BLaER1 treated with 17β-estradiol and CSF1 and Interleukin-3, amounts not matched to agents 10 nM and 100 nM (cell line): ENCODE data around the gene TTC4.
"Not testable (repeated sequence)": the region's sequence is repeated elsewhere in the genome, so short reads cannot be mapped to it uniquely, and the experiment has no call there.

Experiments
- H3K27ac ChIP-seq, 11 experiments: shearing (Covaris generic); formaldehyde crosslinking; 2 replicates each; pipeline ENCODE4 v1.8.1; 2022
- H3K27me3 ChIP-seq, 11 experiments: shearing (Covaris generic); formaldehyde crosslinking; 2 replicates each; pipeline ENCODE4 v1.8.1; 2022
- H3K36me3 ChIP-seq, 11 experiments: shearing (Covaris generic); formaldehyde crosslinking; 2 replicates each; pipeline ENCODE4 v1.8.1; 2022
- H3K4me1 ChIP-seq, 10 experiments: shearing (Covaris generic); formaldehyde crosslinking; 2 replicates each; pipeline ENCODE4 v1.8.1; 2022
- H3K4me2 ChIP-seq, 11 experiments: shearing (Covaris generic); formaldehyde crosslinking; 2 replicates each; pipeline ENCODE4 v1.8.1; 2022
- H3K4me3 ChIP-seq, 10 experiments: shearing (Covaris generic); formaldehyde crosslinking; 2 replicates each; pipeline ENCODE4 v1.8.1; 2022
- H3K9ac ChIP-seq, 11 experiments: shearing (Covaris generic); formaldehyde crosslinking; 2 replicates each; pipeline ENCODE4 v1.8.1; 2022
- H3K9me3 ChIP-seq, 11 experiments: shearing (Covaris generic); formaldehyde crosslinking; replicated peaks in 1 of 11; 2 replicates each; pipeline ENCODE4 v1.8.1; 2022
- H4K20me1 ChIP-seq, 11 experiments: shearing (Covaris generic); formaldehyde crosslinking; 2 replicates each; pipeline ENCODE4 v1.8.1; 2022
- Cebpa-rat ChIP-seq, 11 experiments: shearing (Covaris generic); IDR thresholded peaks; 2 replicates each; pipeline ENCODE4 v1.8.1; 2022

The TTC4 gene

GRCh38 chr1:54767526-54767925 is 51.9 kb downstream of the TTC4 start:
- Histone ChIP-seq H3K9me3 (no peaks in the 10 kb centered on the region), H4K20me1 (no peaks in the 10 kb centered on the region), H3K4me1 (peaks cover 17 to 25% (median 23%) of the 10 kb centered on the region in 10 experiments), H3K9ac (no peak overlapping the region), H3K36me3 (no peaks in the 10 kb centered on the region), H3K27me3 (no peaks in the 10 kb centered on the region), H3K4me2 (no peak overlapping the region), H3K27ac (no peak overlapping the region), H3K4me3 (no peak overlapping the region)
- no peak for TF ChIP-seq Cebpa-rat (IDR thresholded peaks at IDR 0.05)

- peaks cover 13 to 21% (median 18%) of the 10 kb centered on the region in 10 experiments for H3K4me1 ChIP-seq
- H3K9ac ChIP-seq, result no peak overlapping the region
- H3K27me3 ChIP-seq, result no peaks in the 10 kb centered on the region
- no peak overlapping the region for H3K4me2 ChIP-seq
- H3K4me3 ChIP-seq, result no peak overlapping the region
- H3K36me3 ChIP-seq, result no peaks in the 10 kb centered on the region
- no peaks in the 10 kb centered on the region for H4K20me1 ChIP-seq
- H3K9me3 ChIP-seq, result no peaks in the 10 kb centered on the region
- TF ChIP-seq Cebpa-rat (IDR thresholded peaks at IDR 0.05), result no peak
- no peak overlapping the region for H3K27ac ChIP-seq
Observed at GRCh38 chr1:54768093-54768492, 52.4 kb downstream of the TTC4 start.

DNA sequence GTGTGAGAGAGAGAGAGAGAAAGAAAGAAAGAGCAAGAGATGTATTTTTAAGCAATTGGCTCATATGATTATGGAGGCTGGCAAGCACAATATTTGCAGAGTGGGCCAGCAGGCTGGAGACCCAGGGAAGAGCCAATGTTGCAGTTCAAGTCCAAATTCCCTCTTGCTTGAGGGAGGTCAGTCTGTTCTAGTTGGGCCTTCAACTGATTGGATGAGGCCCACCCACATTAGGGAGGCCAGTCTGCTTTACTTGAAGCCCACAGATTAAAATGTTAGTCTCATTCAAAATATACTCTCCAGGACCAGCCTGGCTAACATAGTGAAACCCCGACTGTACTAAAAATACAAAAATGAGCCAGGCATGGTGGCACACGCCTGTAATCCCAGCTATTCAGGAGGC is 57.3 kb downstream of the TTC4 start:
- Histone ChIP-seq H3K4me1 (no peaks in the 10 kb centered on the region), H3K4me3 (no peak overlapping the region)
- TF ChIP-seq Cebpa-rat (IDR thresholded peaks at IDR 0.05), result no peak

GRCh38 chr1:54774820-54775498 is 59.3 kb downstream of the TTC4 start:
- Histone ChIP-seq H3K27me3 (no peaks in the 10 kb centered on the region), H3K4me3 (no peak overlapping the region), H3K9me3 (no peaks in the 10 kb centered on the region), H3K36me3 (no peaks in the 10 kb centered on the region), H4K20me1 (no peaks in the 10 kb centered on the region), H3K4me2 (no peak overlapping the region), H3K9ac (no peak overlapping the region), H3K27ac (no peak overlapping the region), H3K4me1 (0 out of 20 replicates have a peak, but pooled peaks cover 0 to 5% (median 0%) of the 10 kb centered on the region in 10 experiments)
- no peak for TF ChIP-seq Cebpa-rat (IDR thresholded peaks at IDR 0.05)

More for the DNA sequence above, 57.3 kb downstream of the TTC4 start:
- no peaks in the 10 kb centered on the region for H3K9me3 ChIP-seq
- H4K20me1 ChIP-seq, result no peaks in the 10 kb centered on the region
- H3K4me2 ChIP-seq, result no peak overlapping the region
- H3K27ac ChIP-seq, result no peak overlapping the region
- H3K36me3 ChIP-seq, result no peaks in the 10 kb centered on the region
- H3K9ac ChIP-seq, result no peak overlapping the region
- no peaks in the 10 kb centered on the region for H3K27me3 ChIP-seq

GRCh38 chr1:54775828-54776721 is 60.4 kb downstream of the TTC4 start:
- not testable (repeated sequence) for H3K4me1 ChIP-seq, H3K4me2 ChIP-seq, H4K20me1 ChIP-seq, H3K36me3 ChIP-seq, H3K27ac ChIP-seq, H3K27me3 ChIP-seq, H3K9ac ChIP-seq, H3K9me3 ChIP-seq, H3K4me3 ChIP-seq

DNA sequence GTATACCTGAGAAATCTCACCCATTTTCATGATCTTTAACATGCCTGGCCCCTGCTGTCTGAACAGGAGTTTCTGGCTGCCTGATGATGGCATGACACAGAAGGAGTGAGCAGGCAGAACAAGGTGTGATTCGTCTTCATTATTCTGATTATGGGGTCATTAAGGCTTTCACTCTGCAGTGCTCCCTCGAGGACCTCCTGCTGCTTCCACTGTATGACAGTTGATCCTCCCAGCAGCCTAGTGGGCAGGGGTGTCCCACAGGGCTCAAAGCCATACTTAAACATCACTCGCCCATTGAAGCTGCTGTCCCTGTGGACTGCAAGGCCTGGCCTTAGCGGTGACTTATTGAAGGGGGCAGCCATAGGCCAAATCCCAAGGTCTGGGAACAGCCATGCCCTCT is 61.4 kb downstream of the TTC4 start:
- Histone ChIP-seq H3K9me3 (no peaks in the 10 kb centered on the region), H4K20me1 (no peaks in the 10 kb centered on the region), H3K36me3 (no peaks in the 10 kb centered on the region), H3K4me3 (no peak overlapping the region), H3K27me3 (no peaks in the 10 kb centered on the region), H3K9ac (no peak overlapping the region), H3K4me2 (no peak overlapping the region), H3K4me1 (0 out of 20 replicates have a peak, but pooled peaks cover 0 to 5% (median 0%) of the 10 kb centered on the region in 10 experiments), H3K27ac (no peak overlapping the region)
- TF ChIP-seq Cebpa-rat (IDR thresholded peaks at IDR 0.05), result no peak

DNA sequence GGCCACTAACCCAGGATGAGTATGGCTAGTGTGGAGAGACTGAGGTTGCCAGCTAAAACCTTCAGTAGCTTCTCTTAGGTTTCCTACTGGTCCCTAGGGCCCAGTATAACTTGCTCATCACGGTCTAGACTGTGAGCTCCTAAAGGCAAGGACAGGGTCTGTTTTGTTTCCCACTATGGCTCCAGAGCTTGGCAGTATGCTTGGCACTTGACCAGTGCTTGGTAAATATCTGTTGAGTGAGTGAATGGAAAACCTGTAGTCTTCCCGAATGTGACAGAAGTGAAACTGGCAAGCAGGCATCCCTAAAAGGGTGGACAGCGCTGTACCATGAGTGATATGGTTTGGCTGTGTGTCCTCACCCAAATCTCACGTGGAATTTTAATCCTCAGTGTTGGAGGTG is 61.8 kb downstream of the TTC4 start:
- TF ChIP-seq Cebpa-rat (IDR thresholded peaks at IDR 0.05), result no peak
- no peaks in the 10 kb centered on the region for H3K27me3 ChIP-seq
- H3K27ac ChIP-seq, result no peak overlapping the region
- H3K4me1 ChIP-seq, result 0 out of 20 replicates have a peak, but pooled peaks cover 0 to 5% (median 0%) of the 10 kb centered on the region in 10 experiments
- H3K4me3 ChIP-seq, result no peak overlapping the region
- no peaks in the 10 kb centered on the region for H4K20me1 ChIP-seq
- no peak overlapping the region for H3K4me2 ChIP-seq
- H3K36me3 ChIP-seq, result no peaks in the 10 kb centered on the region
- no peaks in the 10 kb centered on the region for H3K9me3 ChIP-seq
- H3K9ac ChIP-seq, result no peak overlapping the region

DNA sequence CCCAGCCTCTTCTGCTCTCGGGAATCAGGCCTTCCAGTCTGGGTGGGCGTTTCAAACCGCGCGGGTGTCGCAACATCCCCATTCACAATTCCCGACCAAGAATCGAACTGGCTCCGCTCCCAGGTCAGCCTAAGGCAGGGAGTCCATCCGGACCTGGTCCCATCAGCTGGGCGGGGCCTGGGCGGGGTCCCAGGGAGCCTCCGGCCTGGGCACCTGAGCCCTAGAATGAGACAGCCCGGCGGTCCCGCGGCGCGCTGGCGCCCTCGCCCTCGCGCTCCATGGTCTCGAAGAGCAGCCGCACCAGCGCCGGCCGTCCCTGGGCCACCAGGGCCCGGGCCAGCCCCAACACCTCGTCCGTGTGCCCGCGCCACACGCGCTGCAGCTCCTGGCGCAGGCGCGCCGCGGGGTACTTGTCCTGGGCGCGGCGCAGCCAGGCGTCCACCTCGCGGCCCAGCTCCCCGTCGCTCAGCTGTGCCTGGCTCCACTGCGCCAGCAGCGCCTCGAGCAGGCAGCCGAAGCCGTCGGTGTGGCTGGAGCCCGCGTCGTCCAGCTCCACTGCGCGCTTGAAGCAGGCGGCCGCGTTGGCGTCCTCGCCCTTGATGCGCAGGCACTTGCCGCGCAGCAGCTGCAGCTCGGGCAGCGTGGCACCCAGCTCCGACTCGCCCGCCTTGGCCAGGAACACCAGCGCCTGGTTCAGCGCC is 65.5 kb downstream of the TTC4 start:
- no peak overlapping the region for H3K4me2 ChIP-seq
- 0 out of 20 replicates have a peak, but pooled peaks cover 0 to 5% (median 0%) of the 10 kb centered on the region in 10 experiments for H3K4me1 ChIP-seq
- 0 out of 22 replicates have a peak, but pooled peaks of 2 of the 11 experiments have one; percentile 12 to 19 for TF ChIP-seq Cebpa-rat (IDR thresholded peaks at IDR 0.05)
- no peak overlapping the region for H3K4me3 ChIP-seq
- H3K27ac ChIP-seq, result no peak overlapping the region
- H3K9me3 ChIP-seq, result no peaks in the 10 kb centered on the region
- no peaks in the 10 kb centered on the region for H3K27me3 ChIP-seq
- no peak overlapping the region for H3K9ac ChIP-seq
- no peaks in the 10 kb centered on the region for H3K36me3 ChIP-seq
- H4K20me1 ChIP-seq, result no peaks in the 10 kb centered on the region

GRCh38 chr1:54782156-54782555 is 66.5 kb downstream of the TTC4 start:
- TF ChIP-seq Cebpa-rat (IDR thresholded peaks at IDR 0.05), result no peak
- Histone ChIP-seq H3K27ac (no peak overlapping the region), H3K36me3 (no peaks in the 10 kb centered on the region), H3K4me1 (0 out of 20 replicates have a peak, but pooled peaks cover 0 to 5% (median 0%) of the 10 kb centered on the region in 10 experiments), H3K9ac (no peak overlapping the region), H3K4me2 (no peak overlapping the region), H3K4me3 (no peak overlapping the region), H3K27me3 (no peaks in the 10 kb centered on the region), H4K20me1 (no peaks in the 10 kb centered on the region), H3K9me3 (no peaks in the 10 kb centered on the region)
